ENCODE data around the gene CDH4.

Gene CDH4

DNA sequence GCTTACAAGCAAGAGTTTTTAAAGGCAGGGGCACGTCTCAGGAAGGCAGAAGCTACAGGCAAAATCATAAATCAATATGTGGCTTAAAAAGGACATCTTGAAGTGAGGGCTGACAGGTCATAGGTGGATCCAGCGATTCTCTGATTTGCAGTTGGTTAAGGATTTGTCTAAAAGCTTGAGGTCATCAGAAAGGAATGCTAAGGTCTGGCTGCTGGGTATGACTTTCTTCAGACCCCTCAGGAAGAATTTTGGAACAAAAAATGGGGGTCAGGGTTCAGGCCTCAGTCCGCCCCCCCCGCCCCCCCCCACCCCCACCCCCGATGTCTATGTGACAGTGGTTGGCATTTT lies 261.9 kb downstream of the CDH4 start:
- TF ChIP-seq, protein P1, sequence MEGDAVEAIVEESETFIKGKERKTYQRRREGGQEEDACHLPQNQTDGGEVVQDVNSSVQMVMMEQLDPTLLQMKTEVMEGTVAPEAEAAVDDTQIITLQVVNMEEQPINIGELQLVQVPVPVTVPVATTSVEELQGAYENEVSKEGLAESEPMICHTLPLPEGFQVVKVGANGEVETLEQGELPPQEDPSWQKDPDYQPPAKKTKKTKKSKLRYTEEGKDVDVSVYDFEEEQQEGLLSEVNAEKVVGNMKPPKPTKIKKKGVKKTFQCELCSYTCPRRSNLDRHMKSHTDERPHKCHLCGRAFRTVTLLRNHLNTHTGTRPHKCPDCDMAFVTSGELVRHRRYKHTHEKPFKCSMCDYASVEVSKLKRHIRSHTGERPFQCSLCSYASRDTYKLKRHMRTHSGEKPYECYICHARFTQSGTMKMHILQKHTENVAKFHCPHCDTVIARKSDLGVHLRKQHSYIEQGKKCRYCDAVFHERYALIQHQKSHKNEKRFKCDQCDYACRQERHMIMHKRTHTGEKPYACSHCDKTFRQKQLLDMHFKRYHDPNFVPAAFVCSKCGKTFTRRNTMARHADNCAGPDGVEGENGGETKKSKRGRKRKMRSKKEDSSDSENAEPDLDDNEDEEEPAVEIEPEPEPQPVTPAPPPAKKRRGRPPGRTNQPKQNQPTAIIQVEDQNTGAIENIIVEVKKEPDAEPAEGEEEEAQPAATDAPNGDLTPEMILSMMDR (IDR thresholded peaks at IDR 0.05; ENCODE audit: insufficient read depth, low read length, missing control alignments) = no peak
- no peak overlapping the region for H3K4me3 ChIP-seq (ENCODE audit: low read depth, low read length)
- no peak for DNase-seq (ENCODE audit: low read depth, low spot score)
- CTCF ChIA-PET = interaction anchor here (1.2 kb wide), 1 partner anchor 384 kb away, joined by 3 read pairs; no protein-coding TSS in a partner anchor
- POLR2A ChIA-PET = no interaction called here

DNA sequence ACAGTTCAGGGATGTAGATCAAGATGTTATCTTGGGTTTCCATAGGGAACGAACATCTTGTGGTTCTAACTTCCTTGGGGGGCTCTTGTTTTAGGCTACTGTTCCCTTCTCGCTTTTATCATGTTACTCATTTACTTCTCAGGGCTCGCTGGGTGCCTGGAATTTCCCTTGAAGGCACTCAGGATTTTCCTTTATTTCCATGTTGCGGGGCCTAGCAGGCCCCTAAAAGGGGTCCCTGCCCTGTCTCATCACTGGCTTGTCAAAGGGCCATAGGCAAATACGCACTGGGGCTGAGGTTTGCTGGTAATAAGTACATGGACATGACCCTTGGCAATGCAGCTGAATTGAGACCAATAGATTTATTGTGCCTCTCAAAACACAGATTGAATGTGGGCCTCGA lies 262.3 kb downstream of the CDH4 start:
- no peak for DNase-seq (ENCODE audit: low read depth, low spot score)
- TF ChIP-seq, protein P1 (IDR thresholded peaks at IDR 0.05; ENCODE audit: insufficient read depth, low read length, missing control alignments) = no peak
- H3K4me3 ChIP-seq (ENCODE audit: low read depth, low read length) = no peak overlapping the region
- CTCF ChIA-PET = interaction anchor here (1.2 kb wide), 1 partner anchor 384 kb away, joined by 3 read pairs; no protein-coding TSS in a partner anchor
- POLR2A ChIA-PET = no interaction called here

DNA sequence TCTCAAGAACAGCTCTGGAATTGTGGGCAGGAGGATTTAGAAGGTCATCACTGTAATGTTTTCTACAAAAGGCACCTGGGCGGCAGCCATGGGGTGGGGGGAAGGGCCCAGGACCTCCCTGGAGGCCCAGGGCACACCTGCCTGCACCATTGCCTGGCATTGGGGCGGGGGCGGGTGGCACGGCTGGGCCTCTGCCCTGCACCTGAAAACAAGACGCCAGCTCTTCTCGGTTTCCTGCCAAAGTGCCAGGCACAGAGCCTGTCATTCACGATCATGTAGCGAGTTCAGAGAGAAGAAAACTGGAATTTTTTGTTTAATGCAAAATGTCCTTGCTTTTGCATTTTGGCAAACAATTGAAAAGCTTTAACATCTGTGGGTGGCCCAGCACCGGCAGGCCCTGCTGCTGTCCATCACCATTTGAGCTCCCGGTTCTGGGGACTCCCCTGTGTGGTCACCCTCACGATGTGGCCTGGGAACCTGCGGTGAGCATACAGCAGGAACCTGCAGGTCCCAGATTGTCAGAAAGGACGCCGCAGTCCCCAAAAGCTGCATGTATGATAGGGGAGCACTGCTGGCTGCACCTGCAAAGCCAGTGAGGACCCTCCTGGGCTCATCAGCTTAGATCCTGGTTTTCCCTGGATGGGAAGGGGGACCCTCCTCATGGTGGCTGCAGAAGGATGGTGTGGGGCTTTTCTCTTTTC lies 262.9 kb downstream of the CDH4 start:
- no peak for DNase-seq (ENCODE audit: low read depth, low spot score)
- TF ChIP-seq, protein P1 (IDR thresholded peaks at IDR 0.05; ENCODE audit: insufficient read depth, low read length, missing control alignments) = no peak
- H3K4me3 ChIP-seq (ENCODE audit: low read depth, low read length) = no peak overlapping the region
- POLR2A ChIA-PET = no interaction called here
- CTCF ChIA-PET = interaction anchor here (1.2 kb wide), 1 partner anchor 383 kb away, joined by 3 read pairs; no protein-coding TSS in a partner anchor

DNA sequence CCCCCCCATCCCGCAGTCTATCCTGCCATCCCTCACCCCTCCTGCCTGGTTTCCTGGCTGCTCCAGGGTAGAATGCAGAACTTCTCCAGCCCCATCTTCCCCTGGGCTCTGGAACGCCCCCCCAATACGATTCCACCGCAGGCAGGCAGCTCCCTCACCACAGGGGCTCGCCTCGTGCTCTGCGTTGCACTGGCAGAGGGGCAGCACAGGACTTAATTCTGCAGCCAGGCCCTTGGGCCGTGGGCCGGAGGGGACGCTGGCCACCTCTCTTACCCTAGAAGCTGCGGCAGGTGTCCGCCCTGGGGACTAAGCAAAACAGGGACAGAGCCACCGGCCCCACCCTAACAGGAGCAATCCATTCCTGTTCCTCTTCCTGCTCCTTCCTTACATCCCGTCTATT lies 263.9 kb downstream of the CDH4 start:
- TF ChIP-seq, protein P1 (IDR thresholded peaks at IDR 0.05; ENCODE audit: insufficient read depth, low read length, missing control alignments) = no peak
- CTCF ChIA-PET = no interaction called here
- no peak overlapping the region for H3K4me3 ChIP-seq (ENCODE audit: low read depth, low read length)
- POLR2A ChIA-PET = no interaction called here
- no peak for DNase-seq (ENCODE audit: low read depth, low spot score)

DNA sequence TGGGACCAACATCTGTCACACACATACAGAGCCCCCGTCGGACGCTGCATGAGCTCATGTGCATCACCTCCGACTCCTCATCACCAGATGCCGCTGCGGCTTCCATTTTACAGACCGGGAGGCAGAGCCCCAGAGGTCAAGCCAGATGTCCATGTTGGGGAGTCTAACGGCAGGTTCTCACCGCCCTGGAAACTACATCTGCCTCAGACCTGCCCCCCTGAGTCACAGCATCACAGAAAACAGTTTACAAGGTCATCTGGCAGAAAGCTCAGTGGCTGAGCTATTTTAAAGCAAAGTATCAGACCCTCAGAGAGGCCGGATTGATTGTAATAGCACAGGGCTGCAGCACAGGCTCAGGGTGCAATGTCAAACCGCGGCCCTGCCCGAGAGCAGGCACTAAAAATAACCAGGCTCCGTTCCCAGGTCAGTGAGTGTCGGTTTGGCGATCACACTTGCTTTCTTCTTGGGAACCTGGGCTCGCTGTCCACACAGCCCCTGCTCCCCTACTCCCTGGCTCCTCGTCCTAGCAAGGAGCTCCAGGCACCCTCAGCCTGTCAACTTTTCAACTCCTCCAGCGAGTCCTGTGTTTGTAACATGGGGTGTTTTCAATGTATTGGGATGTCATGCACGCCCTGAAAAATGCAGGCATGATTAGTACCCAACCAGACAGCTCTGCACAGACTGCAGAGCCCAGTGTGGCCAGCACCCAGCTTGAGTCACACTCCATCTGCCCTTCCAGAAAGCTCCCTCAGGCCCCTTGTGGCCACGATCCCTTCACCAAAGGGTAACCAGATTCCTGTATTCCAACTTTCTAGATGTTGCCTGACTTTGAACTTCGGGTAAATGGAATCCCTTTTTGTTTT lies 264.5 kb downstream of the CDH4 start:
- CTCF ChIA-PET = no interaction called here
- DNase-seq (ENCODE audit: low read depth, low spot score) = no peak

DNA sequence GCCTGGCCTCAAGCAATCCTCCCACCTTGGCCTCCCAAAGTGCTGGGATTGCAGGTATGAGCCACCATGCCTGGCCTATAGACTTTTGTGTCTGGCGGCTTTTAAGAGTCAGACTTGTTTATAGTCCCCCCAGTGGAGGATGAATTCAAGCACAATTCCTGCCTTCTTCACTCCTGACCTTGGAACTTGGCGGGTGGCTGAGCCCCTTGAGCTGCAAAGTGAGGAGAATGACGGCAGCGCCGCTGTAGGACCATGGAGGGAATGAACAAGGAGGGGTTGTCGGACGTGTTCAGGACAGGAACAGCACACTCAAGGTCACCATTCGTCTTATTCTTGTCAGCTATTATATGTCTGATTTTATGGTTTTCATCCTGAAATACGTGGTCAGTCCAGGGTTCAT lies 265.4 kb downstream of the CDH4 start:
- TF ChIP-seq, protein P1 (IDR thresholded peaks at IDR 0.05; ENCODE audit: insufficient read depth, low read length, missing control alignments) = no peak
- ChIA-PET CTCF (no interaction called here), POLR2A (no interaction called here)
- H3K4me3 ChIP-seq (ENCODE audit: low read depth, low read length) = no peak overlapping the region
- no peak for DNase-seq (ENCODE audit: low read depth, low spot score)

More for the DNA sequence above, 264.5 kb downstream of the CDH4 start:
- TF ChIP-seq, protein P1 (IDR thresholded peaks at IDR 0.05; ENCODE audit: insufficient read depth, low read length, missing control alignments) = no peak
- H3K4me3 ChIP-seq (ENCODE audit: low read depth, low read length) = no peak overlapping the region
- POLR2A ChIA-PET = no interaction called here

Measured in AG04449 (cell line).